ENCODE data around the gene HIGD2A. TPM values are rescaled to one million over a fixed set of nuclear protein-coding genes. Genes with fewer than 3 reads are reported as not detected.

HIGD2A gene
- total and polyA plus RNA-seq, 9 of the 15 experiments (the other 6 are each of a cell fraction or from before 2014, with no cell fraction given), result 94.7 to 264 (median 163) TPM

- TF ChIP-seq, protein P1, sequence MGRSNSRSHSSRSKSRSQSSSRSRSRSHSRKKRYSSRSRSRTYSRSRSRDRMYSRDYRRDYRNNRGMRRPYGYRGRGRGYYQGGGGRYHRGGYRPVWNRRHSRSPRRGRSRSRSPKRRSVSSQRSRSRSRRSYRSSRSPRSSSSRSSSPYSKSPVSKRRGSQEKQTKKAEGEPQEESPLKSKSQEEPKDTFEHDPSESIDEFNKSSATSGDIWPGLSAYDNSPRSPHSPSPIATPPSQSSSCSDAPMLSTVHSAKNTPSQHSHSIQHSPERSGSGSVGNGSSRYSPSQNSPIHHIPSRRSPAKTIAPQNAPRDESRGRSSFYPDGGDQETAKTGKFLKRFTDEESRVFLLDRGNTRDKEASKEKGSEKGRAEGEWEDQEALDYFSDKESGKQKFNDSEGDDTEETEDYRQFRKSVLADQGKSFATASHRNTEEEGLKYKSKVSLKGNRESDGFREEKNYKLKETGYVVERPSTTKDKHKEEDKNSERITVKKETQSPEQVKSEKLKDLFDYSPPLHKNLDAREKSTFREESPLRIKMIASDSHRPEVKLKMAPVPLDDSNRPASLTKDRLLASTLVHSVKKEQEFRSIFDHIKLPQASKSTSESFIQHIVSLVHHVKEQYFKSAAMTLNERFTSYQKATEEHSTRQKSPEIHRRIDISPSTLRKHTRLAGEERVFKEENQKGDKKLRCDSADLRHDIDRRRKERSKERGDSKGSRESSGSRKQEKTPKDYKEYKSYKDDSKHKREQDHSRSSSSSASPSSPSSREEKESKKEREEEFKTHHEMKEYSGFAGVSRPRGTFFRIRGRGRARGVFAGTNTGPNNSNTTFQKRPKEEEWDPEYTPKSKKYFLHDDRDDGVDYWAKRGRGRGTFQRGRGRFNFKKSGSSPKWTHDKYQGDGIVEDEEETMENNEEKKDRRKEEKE (IDR thresholded peaks at IDR 0.05; ENCODE audit: borderline replicate concordance in 1 of 2, control insufficient read depth in 1 of 2, low read depth in 2 of 2, low read length in 1 of 2), result no peak
- TF ChIP-seq TBP (optimal IDR thresholded peaks at IDR 0.05; ENCODE audit: low read depth, low read length) (no peak), CBX2 (IDR thresholded peaks at IDR 0.05; ENCODE audit: insufficient read depth, low read length, poor library complexity, severe bottlenecking) (no peak), FOXA3 (CRISPR knock-in tag; conservative IDR thresholded peaks at IDR 0.05 in 1 of 2, IDR thresholded peaks at IDR 0.05 in 1 of 2) (no peak), ZNF324 (CRISPR knock-in tag; IDR thresholded peaks at IDR 0.05) (no peak), POLR2G (IDR thresholded peaks at IDR 0.05; ENCODE audit: low read depth, low read length) (no peak), CHAMP1 (IDR thresholded peaks at IDR 0.05) (no peak), SPI1 (IDR thresholded peaks at IDR 0.05; ENCODE audit: borderline replicate concordance, low read depth, low read length) (no peak), ZNF77 (CRISPR knock-in tag; IDR thresholded peaks at IDR 0.05) (no peak), ZNF668 (CRISPR knock-in tag; IDR thresholded peaks at IDR 0.05) (no peak), GABPA (tag; conservative IDR thresholded peaks at IDR 0.05; ENCODE audit: low read depth) (no peak), SRSF7 (optimal IDR thresholded peaks at IDR 0.05; ENCODE audit: low read depth, low read length) (no peak), ZKSCAN1 (IDR thresholded peaks at IDR 0.05; ENCODE audit: low read depth, low read length) (no peak)
- TF ChIP-seq, protein P2, sequence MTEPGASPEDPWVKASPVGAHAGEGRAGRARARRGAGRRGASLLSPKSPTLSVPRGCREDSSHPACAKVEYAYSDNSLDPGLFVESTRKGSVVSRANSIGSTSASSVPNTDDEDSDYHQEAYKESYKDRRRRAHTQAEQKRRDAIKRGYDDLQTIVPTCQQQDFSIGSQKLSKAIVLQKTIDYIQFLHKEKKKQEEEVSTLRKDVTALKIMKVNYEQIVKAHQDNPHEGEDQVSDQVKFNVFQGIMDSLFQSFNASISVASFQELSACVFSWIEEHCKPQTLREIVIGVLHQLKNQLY (CRISPR knock-in tag; conservative IDR thresholded peaks at IDR 0.05), result no peak
- TF ChIP-seq, protein P3, sequence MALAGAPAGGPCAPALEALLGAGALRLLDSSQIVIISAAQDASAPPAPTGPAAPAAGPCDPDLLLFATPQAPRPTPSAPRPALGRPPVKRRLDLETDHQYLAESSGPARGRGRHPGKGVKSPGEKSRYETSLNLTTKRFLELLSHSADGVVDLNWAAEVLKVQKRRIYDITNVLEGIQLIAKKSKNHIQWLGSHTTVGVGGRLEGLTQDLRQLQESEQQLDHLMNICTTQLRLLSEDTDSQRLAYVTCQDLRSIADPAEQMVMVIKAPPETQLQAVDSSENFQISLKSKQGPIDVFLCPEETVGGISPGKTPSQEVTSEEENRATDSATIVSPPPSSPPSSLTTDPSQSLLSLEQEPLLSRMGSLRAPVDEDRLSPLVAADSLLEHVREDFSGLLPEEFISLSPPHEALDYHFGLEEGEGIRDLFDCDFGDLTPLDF (CRISPR knock-in tag; IDR thresholded peaks at IDR 0.05), result no peak
- TF ChIP-seq, protein P4, sequence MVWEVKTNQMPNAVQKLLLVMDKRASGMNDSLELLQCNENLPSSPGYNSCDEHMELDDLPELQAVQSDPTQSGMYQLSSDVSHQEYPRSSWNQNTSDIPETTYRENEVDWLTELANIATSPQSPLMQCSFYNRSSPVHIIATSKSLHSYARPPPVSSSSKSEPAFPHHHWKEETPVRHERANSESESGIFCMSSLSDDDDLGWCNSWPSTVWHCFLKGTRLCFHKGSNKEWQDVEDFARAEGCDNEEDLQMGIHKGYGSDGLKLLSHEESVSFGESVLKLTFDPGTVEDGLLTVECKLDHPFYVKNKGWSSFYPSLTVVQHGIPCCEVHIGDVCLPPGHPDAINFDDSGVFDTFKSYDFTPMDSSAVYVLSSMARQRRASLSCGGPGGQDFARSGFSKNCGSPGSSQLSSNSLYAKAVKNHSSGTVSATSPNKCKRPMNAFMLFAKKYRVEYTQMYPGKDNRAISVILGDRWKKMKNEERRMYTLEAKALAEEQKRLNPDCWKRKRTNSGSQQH (CRISPR knock-in tag; IDR thresholded peaks at IDR 0.05), result no peak
- TF ChIP-seq, protein P5, sequence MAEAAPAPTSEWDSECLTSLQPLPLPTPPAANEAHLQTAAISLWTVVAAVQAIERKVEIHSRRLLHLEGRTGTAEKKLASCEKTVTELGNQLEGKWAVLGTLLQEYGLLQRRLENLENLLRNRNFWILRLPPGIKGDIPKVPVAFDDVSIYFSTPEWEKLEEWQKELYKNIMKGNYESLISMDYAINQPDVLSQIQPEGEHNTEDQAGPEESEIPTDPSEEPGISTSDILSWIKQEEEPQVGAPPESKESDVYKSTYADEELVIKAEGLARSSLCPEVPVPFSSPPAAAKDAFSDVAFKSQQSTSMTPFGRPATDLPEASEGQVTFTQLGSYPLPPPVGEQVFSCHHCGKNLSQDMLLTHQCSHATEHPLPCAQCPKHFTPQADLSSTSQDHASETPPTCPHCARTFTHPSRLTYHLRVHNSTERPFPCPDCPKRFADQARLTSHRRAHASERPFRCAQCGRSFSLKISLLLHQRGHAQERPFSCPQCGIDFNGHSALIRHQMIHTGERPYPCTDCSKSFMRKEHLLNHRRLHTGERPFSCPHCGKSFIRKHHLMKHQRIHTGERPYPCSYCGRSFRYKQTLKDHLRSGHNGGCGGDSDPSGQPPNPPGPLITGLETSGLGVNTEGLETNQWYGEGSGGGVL (CRISPR knock-in tag; IDR thresholded peaks at IDR 0.05), result no peak
Observed at GRCh38 chr5:176396330-176396729, 7.8 kb downstream of the HIGD2A start (continued).
